Measurements from ENCODE around the gene TUT7.
"Not testable (repeated sequence)": the region's sequence is repeated elsewhere in the genome, so short reads cannot be mapped to it uniquely, and the experiment has no call there.

TUT7 gene

DNA sequence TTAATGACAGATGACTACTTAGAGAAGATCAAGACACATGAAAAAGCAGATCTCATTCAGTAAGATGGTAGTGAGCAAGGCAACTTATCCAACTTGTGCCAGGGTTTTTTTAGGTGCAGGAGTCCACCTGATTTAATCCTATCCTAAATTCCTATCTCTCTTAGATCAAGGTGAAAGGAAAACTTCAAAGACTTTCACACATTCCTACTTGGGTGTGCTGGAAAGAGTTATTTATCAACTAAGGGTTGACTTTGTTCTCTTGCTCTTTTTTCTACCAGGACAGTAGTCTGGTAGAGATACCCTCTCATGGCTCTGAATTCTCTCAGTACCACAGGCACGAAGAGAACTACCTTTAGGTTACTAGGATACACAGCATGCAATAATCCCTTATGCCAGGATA is 18.2 kb downstream of the TUT7 start:
- H3K27ac Mint-ChIP-seq, result no peak overlapping the region
- H3K27me3 Mint-ChIP-seq, result no peaks in the 10 kb centered on the region
- peaks cover 40% of the 10 kb centered on the region for H3K4me1 Mint-ChIP-seq (ENCODE audit: low read depth)
- peaks cover 50% of the 10 kb centered on the region for H3K36me3 Mint-ChIP-seq
- H3K9me3 Mint-ChIP-seq (ENCODE audit: low read depth), result no peaks in the 10 kb centered on the region
- H3K4me3 Mint-ChIP-seq, result no peak overlapping the region

DNA sequence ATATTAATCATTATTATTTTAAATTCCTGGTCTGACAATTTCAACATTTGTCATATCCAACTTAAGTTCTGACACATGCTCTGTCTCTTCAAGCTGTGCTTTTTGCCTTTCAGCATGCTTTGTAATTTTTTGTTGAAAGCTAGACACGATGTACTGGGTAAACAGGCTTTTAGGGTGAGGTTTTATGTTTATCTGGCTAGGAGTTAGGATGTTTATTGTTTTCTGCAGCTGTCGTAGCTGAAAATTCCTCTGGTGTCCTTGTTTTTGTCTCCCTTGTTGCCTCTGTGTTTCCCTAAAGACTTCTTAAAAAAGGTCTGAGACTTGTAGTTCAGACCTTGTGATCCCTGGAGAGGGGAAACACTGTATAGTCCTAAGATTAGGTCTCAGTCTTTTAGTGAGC is 20.6 kb downstream of the TUT7 start:
- H3K27me3 Mint-ChIP-seq, result no peaks in the 10 kb centered on the region

DNA sequence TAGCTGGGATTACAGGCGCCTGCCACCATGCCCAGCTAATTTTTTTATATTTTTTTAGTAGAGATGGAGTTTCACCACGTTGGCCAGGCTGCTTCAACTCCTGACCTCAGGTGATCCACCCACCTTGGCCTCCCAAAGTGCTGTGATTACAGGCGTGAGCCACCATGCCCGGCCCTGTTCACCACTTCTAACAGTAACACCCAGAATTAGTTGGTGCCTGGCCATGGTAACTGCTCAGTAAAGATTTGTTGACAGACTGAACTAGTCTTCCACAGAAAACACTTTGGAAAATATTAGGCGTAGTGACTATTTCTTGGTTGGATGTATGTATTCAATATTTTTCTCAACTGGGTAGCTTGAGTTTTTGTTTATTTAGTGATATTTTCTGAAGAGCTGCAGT is 24.0 kb downstream of the TUT7 start:
- Mint-ChIP-seq H3K27ac (no peak overlapping the region), H3K36me3 (peaks cover 31% of the 10 kb centered on the region), H3K27me3 (no peaks in the 10 kb centered on the region), H3K4me1 (ENCODE audit: low read depth) (peaks cover 3% of the 10 kb centered on the region), H3K9me3 (ENCODE audit: low read depth) (no peaks in the 10 kb centered on the region), H3K4me3 (no peak overlapping the region)

More for the DNA sequence above, 20.6 kb downstream of the TUT7 start:
- no peak overlapping the region for H3K27ac Mint-ChIP-seq
- H3K9me3 Mint-ChIP-seq (ENCODE audit: low read depth), result no peaks in the 10 kb centered on the region
- H3K36me3 Mint-ChIP-seq, result peaks cover 45% of the 10 kb centered on the region
- no peak overlapping the region for H3K4me3 Mint-ChIP-seq
- peaks cover 25% of the 10 kb centered on the region for H3K4me1 Mint-ChIP-seq (ENCODE audit: low read depth)

DNA sequence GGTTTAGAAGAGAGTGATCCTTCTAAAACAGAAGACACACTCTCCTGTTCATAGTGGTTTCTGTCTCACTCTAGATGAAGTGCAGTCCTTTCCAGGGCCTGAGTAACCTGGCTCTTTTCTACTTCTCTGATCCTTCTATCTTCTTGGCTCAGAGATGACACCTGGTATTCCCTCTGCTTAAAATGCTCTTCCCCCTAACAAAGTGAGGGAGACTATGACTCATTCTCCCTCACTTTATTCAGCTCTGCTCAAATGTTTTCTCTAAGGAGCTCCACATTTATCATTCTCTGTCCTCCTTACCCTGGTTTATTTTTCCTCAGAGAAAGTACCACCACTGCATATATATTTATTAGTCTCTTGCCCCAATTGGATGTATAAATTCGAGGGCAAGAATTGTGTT is 24.6 kb downstream of the TUT7 start:
- Mint-ChIP-seq H3K27me3 (no peaks in the 10 kb centered on the region), H3K36me3 (peaks cover 28% of the 10 kb centered on the region), H3K4me3 (no peak overlapping the region), H3K9me3 (ENCODE audit: low read depth) (no peaks in the 10 kb centered on the region), H3K4me1 (ENCODE audit: low read depth) (peaks cover 3% of the 10 kb centered on the region), H3K27ac (no peak overlapping the region)

DNA sequence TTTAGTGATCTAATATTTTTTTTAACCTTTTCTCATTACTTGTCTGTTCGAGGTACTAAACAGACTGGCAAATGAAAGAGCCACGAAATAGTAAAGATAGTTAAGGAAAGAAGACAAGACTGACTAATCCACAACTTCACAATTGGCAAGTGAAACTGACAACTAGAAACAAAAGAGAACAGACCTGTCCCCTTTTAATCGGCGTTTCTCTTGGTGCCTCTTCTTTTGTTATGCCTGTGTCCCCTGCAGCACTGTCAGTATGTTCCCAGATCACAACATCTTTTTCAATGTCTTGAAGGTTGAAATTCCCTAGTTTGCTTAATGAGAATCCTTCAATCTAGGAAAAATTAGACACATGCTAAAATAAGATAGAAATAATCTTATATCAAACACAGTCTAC is 26.1 kb downstream of the TUT7 start:
- Mint-ChIP-seq H3K27me3 (no peaks in the 10 kb centered on the region), H3K4me3 (no peak overlapping the region), H3K36me3 (peaks cover 24% of the 10 kb centered on the region), H3K9me3 (ENCODE audit: low read depth) (no peaks in the 10 kb centered on the region), H3K27ac (no peak overlapping the region), H3K4me1 (ENCODE audit: low read depth) (peaks cover 3% of the 10 kb centered on the region)

DNA sequence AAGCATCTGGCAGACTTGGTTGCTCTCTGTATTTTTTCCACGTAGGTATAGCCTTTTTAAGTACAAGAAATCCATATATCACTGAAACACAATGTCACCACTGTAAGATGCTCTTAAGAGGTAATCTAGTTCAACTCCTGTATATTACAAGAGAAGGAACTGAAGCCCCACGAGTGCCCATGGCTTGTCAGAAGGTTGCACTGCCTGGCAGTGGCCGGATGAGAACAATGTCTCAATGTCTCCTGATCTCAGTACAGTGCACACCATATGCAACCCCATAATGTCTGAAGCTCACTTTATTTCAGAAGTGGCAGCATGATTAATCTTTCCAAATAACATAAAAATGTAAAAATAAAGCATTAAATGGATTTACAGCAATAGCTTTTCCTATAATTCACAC is 27.7 kb downstream of the TUT7 start:
- no peak overlapping the region for H3K4me3 Mint-ChIP-seq
- peaks cover 17% of the 10 kb centered on the region for H3K36me3 Mint-ChIP-seq
- H3K27me3 Mint-ChIP-seq, result no peaks in the 10 kb centered on the region
- H3K27ac Mint-ChIP-seq, result peak overlapping the region; percentile 23
- H3K4me1 Mint-ChIP-seq (ENCODE audit: low read depth), result peaks cover 5% of the 10 kb centered on the region
- no peaks in the 10 kb centered on the region for H3K9me3 Mint-ChIP-seq (ENCODE audit: low read depth)

DNA sequence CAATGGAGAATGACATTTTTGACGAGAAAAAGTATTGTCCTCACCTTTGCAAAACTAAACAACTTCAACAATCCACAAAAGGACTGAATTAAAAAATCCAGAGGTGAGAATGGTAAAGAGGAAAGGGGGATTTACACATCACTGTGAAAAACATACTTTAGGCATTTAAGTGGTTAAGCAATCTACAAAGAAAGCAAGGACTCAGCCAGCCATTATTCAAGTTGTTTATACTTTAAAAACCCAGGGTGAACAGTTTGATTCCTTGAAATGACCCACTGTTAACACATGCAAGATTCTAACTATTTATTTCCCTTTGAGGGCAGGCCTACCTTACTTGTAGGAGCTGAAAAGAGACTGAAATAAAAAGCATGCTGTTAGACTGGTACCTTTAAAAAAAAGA is 29.3 kb downstream of the TUT7 start:
- Mint-ChIP-seq H3K4me1 (ENCODE audit: low read depth) (peaks cover 5% of the 10 kb centered on the region), H3K36me3 (peaks cover 20% of the 10 kb centered on the region), H3K9me3 (ENCODE audit: low read depth) (no peaks in the 10 kb centered on the region), H3K27me3 (no peaks in the 10 kb centered on the region), H3K4me3 (no peak overlapping the region), H3K27ac (no peak overlapping the region)

DNA sequence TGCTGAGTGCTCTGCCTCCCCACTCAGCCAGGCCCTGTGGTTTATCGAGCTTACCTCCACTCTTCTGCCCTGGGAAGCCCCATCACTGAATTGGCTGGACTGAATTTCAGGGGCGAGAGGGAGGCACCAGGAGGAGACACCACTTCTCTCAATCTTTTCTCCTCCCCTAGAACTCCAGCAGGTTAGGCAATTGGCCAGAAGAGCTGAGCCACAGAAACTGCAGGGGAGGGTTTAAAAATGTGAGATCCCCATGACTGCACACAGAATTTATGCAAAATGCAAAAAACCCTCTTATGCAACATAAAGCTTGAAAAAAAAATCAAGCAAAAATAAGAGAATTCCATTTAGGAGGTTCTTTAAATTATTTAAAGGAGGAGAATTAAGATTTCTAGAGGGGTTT is 29.9 kb downstream of the TUT7 start:
- Mint-ChIP-seq H3K27me3 (no peaks in the 10 kb centered on the region), H3K4me3 (no peak overlapping the region), H3K9me3 (ENCODE audit: low read depth) (no peaks in the 10 kb centered on the region), H3K27ac (no peak overlapping the region), H3K36me3 (peaks cover 17% of the 10 kb centered on the region), H3K4me1 (ENCODE audit: low read depth) (peaks cover 2% of the 10 kb centered on the region)

DNA sequence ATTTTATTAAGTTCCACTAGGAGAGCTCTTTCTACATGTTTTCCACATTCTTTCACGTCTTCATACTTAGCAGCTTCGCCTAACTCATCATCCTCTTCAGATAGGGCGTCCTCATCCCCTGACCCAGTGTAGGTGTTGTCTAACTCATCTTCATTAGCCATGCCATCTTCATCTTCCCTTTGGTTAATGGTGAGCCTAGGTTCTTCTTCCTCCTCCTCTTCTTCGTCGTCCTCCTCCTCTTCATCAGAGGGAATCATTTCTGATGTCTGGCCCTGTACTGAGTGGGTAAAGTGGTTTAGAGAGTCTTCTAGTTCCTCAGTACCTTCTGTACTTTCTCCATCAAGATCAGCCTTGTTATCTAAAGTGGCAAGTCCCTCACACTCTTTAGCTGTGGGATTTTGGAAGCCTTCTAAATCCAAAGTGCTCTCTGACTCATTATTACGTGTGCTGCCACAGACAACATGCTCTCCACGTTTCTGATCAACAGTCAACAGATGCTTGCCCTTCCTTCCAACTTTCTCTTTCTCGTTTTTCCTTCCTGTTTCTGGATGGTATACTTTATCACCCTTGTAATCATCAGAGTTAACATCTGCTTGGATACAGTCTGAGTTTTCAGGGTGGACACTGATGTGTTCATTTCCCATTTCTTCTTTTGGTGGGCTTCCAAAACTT is 31.1 kb downstream of the TUT7 start:
- H3K27me3 Mint-ChIP-seq, result no peaks in the 10 kb centered on the region
- H3K36me3 Mint-ChIP-seq, result peaks cover 19% of the 10 kb centered on the region
- H3K9me3 Mint-ChIP-seq (ENCODE audit: low read depth), result no peaks in the 10 kb centered on the region
- peaks cover 2% of the 10 kb centered on the region for H3K4me1 Mint-ChIP-seq (ENCODE audit: low read depth)
- peak overlapping the region; percentile 46 for H3K27ac Mint-ChIP-seq
- no peak overlapping the region for H3K4me3 Mint-ChIP-seq

DNA sequence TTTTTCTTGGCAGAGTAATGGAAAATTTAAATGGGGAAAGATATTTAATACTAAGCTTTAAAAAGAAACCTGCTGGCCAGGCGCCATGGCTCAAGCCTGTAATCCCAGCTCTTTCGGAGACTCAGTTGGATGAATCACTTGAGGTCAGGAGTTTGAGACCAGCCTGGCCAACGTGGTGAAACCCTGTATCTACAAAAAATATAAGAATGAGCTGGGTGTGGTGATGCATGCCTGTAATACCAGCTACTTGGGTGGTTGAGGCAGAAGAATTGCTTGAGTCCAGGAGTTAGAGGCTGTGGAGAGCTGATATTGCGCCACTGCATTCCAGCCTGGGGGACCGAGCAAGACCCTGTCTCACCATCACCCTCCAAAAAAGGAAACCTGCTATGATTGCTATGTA is 32.8 kb downstream of the TUT7 start:
- peaks cover 2% of the 10 kb centered on the region for H3K4me1 Mint-ChIP-seq (ENCODE audit: low read depth)
- H3K27me3 Mint-ChIP-seq, result no peaks in the 10 kb centered on the region
- H3K36me3 Mint-ChIP-seq, result peaks cover 21% of the 10 kb centered on the region
- H3K9me3 Mint-ChIP-seq (ENCODE audit: low read depth), result no peaks in the 10 kb centered on the region
- H3K4me3 Mint-ChIP-seq, result no peak overlapping the region
- no peak overlapping the region for H3K27ac Mint-ChIP-seq

DNA sequence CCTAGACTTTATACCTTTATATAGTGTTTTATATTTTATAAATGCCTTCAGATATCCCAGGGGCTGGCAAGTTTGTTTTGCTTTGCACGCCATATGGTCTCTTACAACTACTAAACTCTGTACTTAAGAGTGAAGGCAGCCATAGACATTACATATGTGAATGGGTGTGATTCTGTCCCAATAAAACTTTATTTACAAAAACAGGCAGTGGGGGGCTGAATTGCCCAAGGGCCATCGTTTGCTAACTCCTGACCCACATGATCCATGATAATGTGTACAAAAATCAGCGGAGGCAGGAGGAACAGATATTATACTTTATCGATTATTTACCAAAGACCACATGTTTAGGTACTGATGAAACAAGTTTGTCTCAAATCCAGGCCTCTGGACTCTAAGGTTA is 36.0 kb downstream of the TUT7 start:
- no peaks in the 10 kb centered on the region for H3K27me3 Mint-ChIP-seq
- no peak overlapping the region for H3K27ac Mint-ChIP-seq
- H3K4me1 Mint-ChIP-seq (ENCODE audit: low read depth), result peaks cover 2% of the 10 kb centered on the region
- peaks cover 27% of the 10 kb centered on the region for H3K36me3 Mint-ChIP-seq
- H3K9me3 Mint-ChIP-seq (ENCODE audit: low read depth), result no peaks in the 10 kb centered on the region
- H3K4me3 Mint-ChIP-seq, result no peak overlapping the region

DNA sequence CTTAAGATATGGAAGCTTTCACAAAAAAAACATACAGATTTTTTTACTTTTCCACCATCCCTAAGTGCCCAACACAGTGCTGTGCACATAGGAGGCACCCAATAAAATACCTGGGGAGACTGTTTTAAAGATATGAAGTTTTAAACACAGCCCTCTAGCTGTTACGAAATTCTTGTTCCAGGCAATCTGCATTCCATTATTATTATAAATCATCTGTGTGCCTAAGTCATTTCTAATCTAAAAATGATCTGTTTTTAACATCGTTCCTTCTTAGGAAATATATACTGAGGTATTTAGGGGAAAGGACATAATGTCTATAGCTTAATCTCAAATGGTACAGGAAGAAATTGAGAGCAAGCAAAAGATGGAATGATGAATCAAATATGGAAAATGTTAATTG is 39.1 kb downstream of the TUT7 start:
- Mint-ChIP-seq H3K4me3 (no peak overlapping the region), H3K36me3 (peaks cover 30% of the 10 kb centered on the region), H3K27me3 (no peaks in the 10 kb centered on the region), H3K27ac (no peak overlapping the region), H3K4me1 (ENCODE audit: low read depth) (no peaks in the 10 kb centered on the region), H3K9me3 (ENCODE audit: low read depth) (no peaks in the 10 kb centered on the region)

DNA sequence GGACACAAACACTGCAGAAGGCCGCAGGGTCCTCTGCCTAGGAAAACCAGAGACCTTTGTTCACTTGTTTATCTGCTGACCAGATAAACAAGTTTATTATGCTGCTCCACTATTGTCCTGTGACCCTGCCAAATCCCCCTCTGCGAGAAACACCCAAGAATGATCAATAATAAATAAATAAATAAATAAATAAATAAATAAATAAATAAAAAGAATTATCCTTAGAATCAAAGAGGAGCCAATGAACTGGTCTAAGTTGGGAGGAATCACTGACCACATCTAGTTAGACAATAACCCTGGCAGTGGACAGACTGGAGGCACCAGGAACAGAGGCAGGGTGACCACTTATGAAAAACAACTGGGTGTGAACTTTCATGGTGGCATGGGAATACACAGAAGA is 41.3 kb downstream of the TUT7 start:
- not testable (repeated sequence) for H3K9me3 Mint-ChIP-seq (ENCODE audit: low read depth); H3K27ac Mint-ChIP-seq; H3K27me3 Mint-ChIP-seq; H3K4me1 Mint-ChIP-seq (ENCODE audit: low read depth); H3K4me3 Mint-ChIP-seq
- H3K36me3 Mint-ChIP-seq, result peaks cover 32% of the 10 kb centered on the region

DNA sequence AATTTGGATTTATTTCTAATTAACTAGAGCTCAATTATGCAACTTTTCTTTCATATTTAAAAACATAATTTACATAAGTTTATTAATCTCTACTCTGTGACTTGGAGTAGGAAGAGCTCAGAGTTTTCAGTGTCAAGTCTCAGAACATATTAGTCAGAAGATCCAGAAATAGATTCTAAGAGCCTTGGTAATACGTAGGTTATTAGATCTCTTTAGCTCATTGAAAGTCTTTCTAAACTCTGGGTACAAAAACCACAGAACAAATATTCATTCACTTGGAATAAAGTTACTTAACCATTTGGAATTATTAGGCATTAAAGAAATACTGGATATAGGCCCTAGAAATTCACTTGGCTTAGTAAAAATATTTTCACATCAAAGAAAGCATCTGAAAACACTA is 45.5 kb downstream of the TUT7 start:
- Mint-ChIP-seq H3K9me3 (ENCODE audit: low read depth) (no peaks in the 10 kb centered on the region), H3K27me3 (no peaks in the 10 kb centered on the region), H3K4me3 (no peak overlapping the region), H3K27ac (no peak overlapping the region), H3K4me1 (ENCODE audit: low read depth) (peaks cover 17% of the 10 kb centered on the region), H3K36me3 (peaks cover 23% of the 10 kb centered on the region)

DNA sequence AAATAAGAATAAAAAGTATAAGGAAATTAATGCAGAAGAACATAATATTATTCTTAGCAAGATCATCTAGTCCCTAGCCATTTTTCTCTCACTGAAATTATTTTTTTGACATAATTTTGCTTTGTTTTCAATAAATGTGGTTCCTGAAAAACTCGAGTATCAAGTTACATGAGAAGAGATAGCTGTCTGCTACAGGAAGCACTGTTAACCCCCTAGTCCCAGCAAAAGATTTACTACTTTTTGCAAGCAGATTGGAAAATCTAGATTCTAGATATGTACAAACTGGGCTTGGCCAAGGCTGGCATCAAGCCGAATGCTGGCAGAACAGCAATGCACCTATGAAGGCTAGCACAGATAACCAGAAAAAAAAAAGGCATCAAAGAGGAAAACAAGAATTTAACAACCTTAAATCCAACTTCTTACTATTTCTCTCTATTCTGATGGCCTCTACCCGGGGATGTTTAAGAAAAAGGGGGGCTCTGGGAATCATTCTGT is 49.9 kb downstream of the TUT7 start:
- H3K4me3 Mint-ChIP-seq, result no peak overlapping the region
- no peaks in the 10 kb centered on the region for H3K27me3 Mint-ChIP-seq
- H3K36me3 Mint-ChIP-seq, result peaks cover 12% of the 10 kb centered on the region
- no peaks in the 10 kb centered on the region for H3K9me3 Mint-ChIP-seq (ENCODE audit: low read depth)
- peak overlapping the region; percentile 93 for H3K27ac Mint-ChIP-seq
- H3K4me1 Mint-ChIP-seq (ENCODE audit: low read depth), result peaks cover 28% of the 10 kb centered on the region

DNA sequence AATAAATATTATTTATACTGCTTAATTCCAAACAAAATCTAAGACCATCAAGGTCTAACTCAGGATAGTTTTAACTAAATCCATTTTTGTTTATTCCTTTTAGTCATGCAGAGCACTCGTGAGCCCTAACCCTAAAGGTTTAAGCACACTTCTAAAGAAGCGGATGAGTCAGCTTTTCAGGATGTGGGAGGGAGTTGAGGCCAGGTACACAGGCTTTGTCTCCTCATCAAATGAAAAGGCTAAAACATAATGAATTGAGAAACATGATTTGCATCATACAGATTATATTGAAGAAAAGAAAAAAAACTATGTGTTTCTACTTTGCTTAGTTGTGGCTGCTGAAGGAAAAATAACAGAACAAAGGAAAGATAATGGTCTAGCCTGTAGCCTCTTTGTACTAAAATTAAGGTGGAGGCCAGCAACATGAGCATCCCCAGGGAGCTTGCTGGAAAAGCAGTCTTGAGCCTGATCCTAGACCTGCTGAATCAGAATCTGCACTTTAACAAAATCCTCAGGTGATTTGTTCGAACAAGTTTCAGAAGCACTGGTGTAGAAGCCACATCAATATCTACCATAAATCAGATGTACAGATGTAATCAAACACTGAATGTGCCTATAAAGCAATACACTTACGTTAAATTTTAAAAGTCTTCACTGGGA is 50.8 kb downstream of the TUT7 start:
- Mint-ChIP-seq H3K36me3 (peaks cover 12% of the 10 kb centered on the region), H3K4me3 (peak overlapping the region; percentile 64)

More for the DNA sequence above, 50.8 kb downstream of the TUT7 start:
- H3K9me3 Mint-ChIP-seq (ENCODE audit: low read depth), result no peaks in the 10 kb centered on the region
- peak overlapping the region; percentile 93 for H3K27ac Mint-ChIP-seq
- H3K4me1 Mint-ChIP-seq (ENCODE audit: low read depth), result peaks cover 29% of the 10 kb centered on the region
- H3K27me3 Mint-ChIP-seq, result no peaks in the 10 kb centered on the region

Data from activated naive CD8-positive, alpha-beta T cell (primary cell).